RWPE1 (cell line): ENCODE data around the gene SDHAF1.

ENCODE experiments used
- CTCF ChIA-PET: fragments of 350-600 bp; sonication (Branson Sonifier 250); formaldehyde crosslinking; extraction: SDS; loops from one replicate; lab custom pipeline; 2021; lab: Yijun Ruan, JAX
- POLR2A ChIA-PET: fragments of 400-600 bp; formaldehyde crosslinking; extraction: SDS; loops from one replicate; lab custom pipeline; 2020; ENCODE audit warnings: antibody characterized with exemption; ENCODE audit not compliant: low non-redundant PET; lab: Yijun Ruan, JAX
- DNase-seq: peaks from one replicate; pipeline ENCODE4 v3.0.0; 2012; ENCODE audit warnings: low spot score
- H3K27ac ChIP-seq: fragments of 450-650 bp; 2 replicates; pipeline ENCODE4 v1.5.1; 2017
- CTCF ChIP-seq: fragments of 450-650 bp; conservative IDR thresholded peaks from 2 replicates; pipeline ENCODE4 v1.5.1; 2017; ENCODE audit warnings: low read depth, mild to moderate bottlenecking

Gene SDHAF1

GRCh38 chr19:35959040-35959967 lies 35.7 kb upstream of the SDHAF1 start:
- peak; percentile 28; the same call in 1 of the 2 replicates for TF ChIP-seq CTCF
- POLR2A ChIA-PET, result no interaction called here
- CTCF ChIA-PET, result interaction anchor here (0.6 to 0.8 kb wide), 2 partner anchors 10 to 267 kb away, joined by 3 to 4 read pairs; no protein-coding TSS in a partner anchor
- no peak overlapping the region for H3K27ac ChIP-seq
- no peak for DNase-seq

- TF ChIP-seq CTCF, result no peak
- CTCF ChIA-PET, result interaction anchor here (0.8 to 0.9 kb wide), 2 partner anchors 10 to 153 kb away, joined by 3 read pairs; no protein-coding TSS in a partner anchor
- no peak overlapping the region for H3K27ac ChIP-seq
- no peak for DNase-seq
- POLR2A ChIA-PET, result no interaction called here
These were observed 35.0 kb upstream of the SDHAF1 start for GRCh38 chr19:35959968-35960320.

- DNase-seq, result no peak
- H3K27ac ChIP-seq, result no peak overlapping the region
- POLR2A ChIA-PET, result no interaction called here
- CTCF ChIA-PET, result interaction anchor here (0.9 kb wide), 1 partner anchor 153 kb away, joined by 3 read pairs; no protein-coding TSS in a partner anchor
- TF ChIP-seq CTCF, result no peak
These were observed 34.5 kb upstream of the SDHAF1 start for GRCh38 chr19:35960432-35960972.

- DNase-seq, result peak; percentile 26
- ChIA-PET POLR2A (no interaction called here), CTCF (no interaction called here)
- no peak overlapping the region for H3K27ac ChIP-seq
- no peak for TF ChIP-seq CTCF
These were observed 31.5 kb upstream of the SDHAF1 start for GRCh38 chr19:35963514-35963913.

- CTCF ChIA-PET, result no interaction called here
- no peak for DNase-seq
- no peak for TF ChIP-seq CTCF
- POLR2A ChIA-PET, result no interaction called here
- H3K27ac ChIP-seq, result no peak overlapping the region
These were observed 28.2 kb upstream of the SDHAF1 start for GRCh38 chr19:35966771-35967170.

GRCh38 chr19:35973487-35973886 lies 21.5 kb upstream of the SDHAF1 start:
- no peak overlapping the region for H3K27ac ChIP-seq
- CTCF ChIA-PET, result no interaction called here
- DNase-seq, result no peak
- no peak for TF ChIP-seq CTCF
- POLR2A ChIA-PET, result no interaction called here
